GM21447 (cell line): ENCODE data around the gene CBX2.
"Not testable (repeated sequence)": the region's sequence is repeated elsewhere in the genome, so short reads cannot be mapped to it uniquely, and the experiment has no call there.

ENCODE experiments used
- ATAC-seq: cut with Tn5 transposase; IDR thresholded peaks from one replicate; pipeline ENCODE4 v1.9.1; 2021; ENCODE audit not compliant: unreplicated experiment

CBX2 gene

DNA sequence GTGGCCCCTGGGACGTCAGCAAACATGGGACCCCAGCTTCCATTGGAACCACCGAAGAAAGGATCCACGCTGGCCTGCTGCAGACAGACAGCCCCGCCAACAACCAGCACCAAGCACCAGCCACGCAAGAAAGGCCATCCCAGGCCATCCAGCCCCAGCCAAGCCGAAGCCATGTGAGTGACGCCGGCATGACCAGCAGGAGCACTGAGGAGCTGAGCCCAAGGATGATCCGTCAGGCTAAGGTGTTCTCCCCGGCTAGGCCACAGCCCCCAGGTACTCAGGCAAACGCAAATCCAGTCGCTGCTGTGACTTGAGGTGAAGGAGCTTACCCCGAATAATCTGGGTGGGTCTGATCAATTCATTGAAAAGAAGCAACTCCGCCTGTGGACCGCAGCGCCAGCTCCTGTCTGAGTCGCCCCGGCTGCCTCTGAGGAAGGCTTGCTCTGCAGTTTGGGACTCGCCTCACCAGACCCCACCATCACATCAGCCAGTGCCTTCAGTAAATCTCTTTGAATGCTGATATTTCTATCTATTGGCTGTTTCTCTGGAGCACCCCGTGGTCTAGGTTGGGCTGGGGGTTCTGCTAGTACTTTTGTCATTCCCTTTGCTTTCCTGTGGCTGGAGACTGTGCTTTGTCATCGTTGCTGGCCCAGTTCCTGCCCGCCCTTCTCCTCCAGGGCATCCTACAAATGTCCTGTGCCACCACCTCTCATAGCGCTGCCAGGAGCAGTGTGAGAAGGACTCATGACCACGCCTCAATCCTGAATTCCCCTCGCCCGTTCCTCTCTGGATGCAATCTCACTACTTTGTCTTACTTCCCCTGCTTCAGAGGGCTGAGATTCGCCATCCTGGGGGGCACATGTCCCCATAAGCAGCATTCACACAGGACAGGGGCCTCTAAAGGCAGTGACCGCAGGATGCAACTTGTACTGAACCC lies 8.1 kb upstream of the CBX2 start:
- no peak for ATAC-seq

DNA sequence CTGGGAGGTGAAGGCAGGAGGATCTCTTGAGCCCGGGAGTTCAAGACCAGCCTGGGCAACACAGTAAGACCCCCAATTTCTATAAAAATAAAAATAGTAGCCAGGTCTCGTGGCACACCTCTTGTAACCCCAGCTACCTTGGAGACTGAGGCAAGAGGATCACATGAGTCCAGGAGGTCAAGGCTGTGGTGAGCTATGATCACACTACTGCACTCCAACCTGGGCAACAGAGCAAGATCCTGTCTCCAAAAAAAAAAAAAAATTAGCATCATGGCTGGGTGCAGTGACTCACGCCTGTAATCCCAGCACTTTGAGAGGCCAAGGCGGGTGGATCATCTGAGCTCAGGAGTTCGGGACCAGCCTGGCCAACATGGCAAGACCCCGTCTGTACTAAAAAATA lies 6.7 kb upstream of the CBX2 start:
- no peak for ATAC-seq

DNA sequence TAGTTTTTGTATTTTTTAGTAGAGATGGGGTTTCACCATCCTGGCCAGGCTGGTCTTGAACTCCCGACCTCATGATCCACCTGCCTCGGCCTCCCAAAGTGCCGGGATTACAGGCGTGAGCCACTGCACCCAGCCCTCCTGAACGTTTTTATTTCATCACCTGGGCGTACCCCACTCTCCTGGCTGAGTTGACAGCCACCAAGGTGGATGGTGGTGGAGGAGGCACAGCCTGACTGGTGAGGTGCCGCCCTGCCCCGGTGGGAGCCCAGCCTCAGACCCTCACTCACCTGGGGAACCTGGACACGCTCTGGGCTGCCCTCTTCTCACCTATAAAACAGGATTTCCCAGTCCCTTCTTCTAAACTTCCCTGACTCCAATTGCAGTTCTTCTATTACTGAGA lies 5.2 kb upstream of the CBX2 start:
- not testable (repeated sequence) for ATAC-seq

DNA sequence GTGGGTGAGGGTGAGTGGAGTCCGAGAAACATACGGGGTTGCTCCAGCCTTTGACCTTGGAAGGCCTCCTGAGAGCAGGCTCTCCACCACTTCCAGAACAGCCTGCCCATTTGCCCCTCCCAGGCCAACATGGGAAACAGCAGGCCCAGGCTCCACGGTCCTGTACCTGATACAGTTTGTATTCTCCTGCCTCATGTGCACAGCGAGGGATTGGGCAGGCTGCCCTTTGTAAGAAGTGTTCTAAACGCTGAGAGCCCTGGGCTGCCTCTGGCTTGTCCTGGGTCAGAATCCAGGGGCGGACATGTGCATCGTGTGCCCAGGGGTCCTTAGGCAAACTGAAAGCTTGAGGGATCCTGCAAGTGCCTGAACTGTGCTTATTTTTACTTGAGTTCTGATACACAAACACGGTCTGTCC lies 3.4 kb upstream of the CBX2 start:
- ATAC-seq, result no peak

DNA sequence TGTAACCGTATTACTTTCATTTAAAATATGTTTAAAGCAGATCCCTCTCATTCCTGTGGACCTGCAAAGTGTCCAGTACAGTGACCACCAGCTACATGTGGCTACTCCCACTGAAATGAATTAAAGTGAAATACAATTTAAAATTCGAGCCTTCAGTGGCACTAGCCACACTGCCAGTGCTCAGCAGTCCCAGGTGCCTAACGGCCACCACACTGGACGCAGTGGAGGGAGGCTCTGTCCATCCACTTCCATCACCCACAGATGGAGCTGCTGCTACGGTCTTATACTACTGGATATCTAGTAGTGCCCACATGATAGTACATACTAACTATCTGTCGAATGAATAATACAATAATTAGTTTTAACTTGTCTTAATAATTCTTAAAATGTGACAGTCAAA lies 2.3 kb upstream of the CBX2 start:
- ATAC-seq, result no peak

DNA sequence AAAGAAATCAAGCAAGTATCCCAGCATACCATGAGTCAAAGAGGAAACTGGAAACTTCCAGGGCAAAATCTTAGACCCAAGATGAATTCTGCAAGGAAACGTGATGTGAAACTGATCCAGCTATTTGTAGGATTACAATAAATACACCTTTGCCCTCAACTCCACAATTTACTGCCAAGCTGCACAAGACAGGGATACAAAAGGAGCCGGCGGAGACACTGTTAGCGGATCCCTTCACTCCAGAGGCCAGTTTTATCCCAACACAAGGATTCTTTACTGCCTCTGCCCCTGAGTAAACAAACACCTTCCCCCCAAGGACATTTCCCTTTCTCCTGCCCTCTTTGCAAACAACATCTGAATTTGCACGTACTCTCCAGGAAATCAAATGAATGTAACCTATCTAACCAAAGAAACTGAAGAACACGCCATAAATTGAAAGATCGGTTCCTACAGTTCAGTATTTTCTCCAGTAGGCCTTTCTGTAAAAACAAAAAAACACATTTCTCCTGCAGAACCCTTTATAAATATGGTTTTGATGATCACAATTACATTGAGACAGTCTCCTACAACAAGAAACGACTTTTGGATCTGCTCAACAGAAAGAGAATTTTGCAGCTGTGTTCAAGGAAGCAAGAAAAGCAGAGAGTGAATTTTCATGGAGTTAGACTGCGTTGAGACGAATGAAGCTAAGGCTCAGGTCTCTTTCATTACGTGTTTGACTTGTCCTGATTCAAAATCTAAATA lies 1.4 kb upstream of the CBX2 start:
- no peak for ATAC-seq

DNA sequence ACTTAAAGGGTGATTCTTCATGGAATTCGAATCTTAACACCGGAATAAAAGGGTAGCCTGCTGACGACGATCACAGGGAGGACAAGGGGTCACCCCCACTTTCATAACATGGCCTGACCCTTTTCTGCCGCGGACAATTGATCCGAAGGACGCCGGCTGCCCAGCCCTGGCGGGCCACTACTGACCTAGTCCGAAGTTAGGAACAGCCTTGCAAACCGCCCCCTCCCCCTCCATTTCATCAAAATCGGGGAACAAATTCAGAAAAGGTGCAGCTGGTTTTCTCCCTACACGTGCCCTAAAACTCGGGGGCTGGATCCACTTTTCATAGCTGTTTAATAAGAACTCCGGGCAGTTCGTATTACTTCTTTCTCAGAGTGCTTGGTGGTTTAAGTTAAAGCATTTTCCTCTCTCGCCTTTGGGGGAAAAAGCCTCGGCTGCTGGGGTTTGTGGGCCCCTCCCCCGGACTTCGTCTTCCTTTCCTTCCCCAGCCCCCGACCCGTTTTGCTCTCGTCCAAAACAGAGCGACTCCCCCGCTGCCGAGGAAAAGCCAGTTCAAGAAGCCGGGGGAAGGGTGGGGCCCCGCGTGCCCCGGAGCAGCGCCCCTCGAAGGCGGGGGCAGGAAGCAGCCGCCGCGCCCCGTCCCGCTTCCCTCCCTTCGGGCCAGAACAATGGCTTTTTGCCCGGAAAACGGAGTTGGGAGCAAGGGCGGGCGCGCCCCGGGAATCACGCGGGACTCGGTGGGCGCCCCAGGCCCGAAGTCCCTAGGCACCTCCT lies 641 bp upstream of the CBX2 start:
- ATAC-seq, result peak; percentile 20

DNA sequence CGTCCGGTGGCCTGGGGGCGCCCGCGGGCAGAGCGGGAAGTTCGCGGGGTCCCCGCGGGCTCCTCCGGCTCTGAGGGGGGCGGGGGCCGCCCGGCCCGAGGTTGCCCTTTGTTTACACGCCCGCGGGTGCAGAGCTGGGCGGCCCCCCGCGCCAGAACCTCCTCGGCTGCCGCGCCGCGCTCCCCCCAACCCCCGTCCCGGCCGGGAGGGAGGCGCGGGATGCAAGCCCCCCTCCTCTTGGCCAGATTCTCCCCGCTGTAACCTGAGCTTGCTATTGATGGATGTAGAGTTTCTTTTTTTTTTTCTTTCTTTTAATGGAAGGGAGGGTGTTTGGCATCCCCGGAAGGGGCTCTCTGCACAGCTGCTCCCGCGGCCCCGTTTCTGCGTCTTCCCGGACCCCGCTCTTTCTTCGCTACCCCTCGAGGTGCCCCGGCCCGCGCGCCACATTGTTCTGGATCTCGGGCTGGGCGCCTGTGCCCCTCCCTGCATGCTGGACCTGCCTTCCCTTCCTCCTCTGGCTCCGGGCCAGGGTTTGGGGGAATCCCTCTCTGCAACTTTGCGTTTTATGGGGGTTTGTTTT lies 646 bp downstream of the CBX2 start:
- peak; percentile 13 for ATAC-seq

DNA sequence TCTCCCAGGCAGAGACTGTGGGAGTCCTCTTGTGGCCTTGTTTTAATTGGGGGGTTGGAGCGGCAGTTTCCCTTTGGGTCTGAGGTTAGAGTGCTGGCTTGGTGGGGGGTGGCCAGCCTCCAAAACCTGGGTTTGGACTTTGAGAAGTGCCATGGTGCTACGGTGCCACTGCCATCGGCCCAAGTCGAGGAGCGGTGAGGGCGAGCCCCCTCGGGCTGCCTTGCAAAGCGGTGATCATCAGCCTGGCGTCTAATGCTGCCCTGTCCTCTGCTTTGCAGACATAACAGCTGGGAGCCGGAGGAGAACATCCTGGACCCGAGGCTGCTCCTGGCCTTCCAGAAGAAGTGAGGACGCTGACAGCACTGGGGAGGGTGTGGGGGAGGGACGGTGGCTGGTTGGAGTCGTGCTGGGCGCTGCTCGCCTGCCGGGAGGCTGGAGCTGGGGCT lies 1.2 kb downstream of the CBX2 start:
- ATAC-seq, result no peak

DNA sequence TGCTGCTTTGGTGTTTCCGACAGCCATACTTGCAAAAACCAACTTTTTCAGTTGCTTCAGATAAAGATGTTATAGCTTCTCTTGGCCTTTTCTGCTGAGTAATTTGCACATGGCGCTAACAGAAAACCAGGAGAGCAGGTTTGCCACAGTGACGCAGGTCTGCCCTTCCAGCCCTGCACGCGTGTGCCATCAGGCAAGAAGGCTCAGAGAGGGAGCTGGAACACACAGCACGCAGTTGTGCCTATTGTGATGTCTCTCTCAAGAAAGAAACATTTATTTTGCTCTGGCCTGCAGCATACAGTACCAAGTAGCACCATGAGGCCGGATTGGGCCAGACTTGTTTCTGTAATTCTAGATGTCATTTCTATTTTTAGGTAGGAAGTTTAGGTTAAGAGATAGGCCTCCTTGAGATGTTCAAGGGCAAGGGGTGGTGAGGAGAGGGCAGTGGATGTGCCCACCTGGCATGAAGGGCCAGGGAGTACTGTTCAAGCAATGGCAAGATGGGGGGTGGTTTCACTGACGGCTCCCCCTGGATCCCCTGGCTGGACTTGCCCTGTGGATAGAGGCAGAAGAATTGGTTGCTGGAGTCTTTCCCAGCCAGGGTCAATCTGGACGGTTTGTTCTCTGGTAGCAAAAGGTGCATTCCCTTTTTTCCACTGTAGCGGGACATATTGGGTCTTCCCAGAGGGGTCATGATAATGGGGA lies 1.9 kb downstream of the CBX2 start:
- no peak for ATAC-seq

DNA sequence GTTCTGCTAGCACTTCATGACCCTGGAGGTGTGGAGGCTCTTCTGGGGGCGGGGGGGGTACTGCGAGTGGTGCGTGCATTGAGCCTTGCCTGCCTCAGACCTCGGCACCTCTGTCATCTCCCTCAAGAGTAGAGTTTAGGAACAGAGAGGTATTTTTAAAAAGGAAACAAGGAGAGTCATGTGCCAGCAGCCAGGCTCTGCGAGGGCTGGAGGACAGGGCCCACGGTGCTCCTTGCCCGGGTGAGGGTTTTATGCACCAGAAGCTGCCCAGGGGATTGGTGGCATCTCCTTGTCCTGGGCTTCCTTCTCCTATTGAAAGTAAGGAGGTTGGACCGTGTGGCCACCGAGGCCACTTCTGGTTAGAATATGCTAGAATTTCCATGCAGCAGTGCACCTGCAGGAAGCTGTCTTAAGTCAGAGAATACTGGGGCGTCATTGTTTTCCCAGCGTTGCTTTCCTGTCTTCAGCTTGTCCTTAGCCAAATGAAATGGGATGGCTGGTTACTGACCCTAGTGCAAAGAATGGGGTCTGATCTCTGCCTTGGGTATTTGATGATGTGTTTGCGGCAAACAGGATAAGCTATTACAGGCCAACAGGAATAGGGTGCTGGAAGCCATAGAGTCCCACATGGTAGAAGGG lies 3.2 kb downstream of the CBX2 start:
- ATAC-seq, result no peak

DNA sequence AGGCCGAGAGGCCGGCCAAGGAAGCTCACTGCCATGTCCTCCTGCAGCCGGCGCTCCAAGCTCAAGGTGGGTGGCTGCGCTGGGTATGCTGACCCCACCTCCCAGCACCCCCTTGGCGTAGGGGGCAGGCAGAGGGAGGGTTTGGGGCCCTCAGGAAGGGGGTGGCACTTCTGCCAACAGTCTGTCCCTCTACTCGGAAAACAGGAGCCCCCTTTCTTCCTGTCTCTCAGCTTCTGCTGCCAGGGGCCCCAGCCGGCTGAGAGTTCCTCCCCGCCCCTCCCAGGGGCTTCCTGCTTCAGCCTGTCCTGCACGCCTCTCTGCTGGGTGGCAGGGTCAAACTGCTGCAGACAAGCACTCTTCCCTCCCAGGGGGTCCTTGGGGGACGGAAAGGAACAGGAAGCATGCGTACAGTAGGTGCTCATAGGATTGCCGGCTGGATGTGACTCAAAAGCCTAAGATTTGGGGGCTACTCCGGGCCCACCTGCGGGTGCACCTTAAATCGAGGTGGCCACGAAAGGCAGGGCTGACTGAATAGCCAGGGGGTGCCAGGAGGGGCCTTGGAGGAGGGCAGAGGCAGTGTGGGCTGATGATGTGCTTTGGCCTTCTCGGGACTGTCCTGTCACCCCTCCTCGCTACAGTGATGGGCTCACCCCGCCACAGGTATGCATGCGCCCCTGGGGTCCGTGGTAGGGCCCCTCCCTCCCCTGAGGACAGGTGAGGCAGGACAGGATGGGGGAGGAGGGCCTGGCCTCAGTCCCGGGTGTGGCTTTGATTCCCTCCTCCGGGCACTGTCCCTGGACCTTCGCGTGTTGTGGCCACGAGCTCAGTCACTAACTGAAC lies 4.0 kb downstream of the CBX2 start:
- ATAC-seq, result no peak

DNA sequence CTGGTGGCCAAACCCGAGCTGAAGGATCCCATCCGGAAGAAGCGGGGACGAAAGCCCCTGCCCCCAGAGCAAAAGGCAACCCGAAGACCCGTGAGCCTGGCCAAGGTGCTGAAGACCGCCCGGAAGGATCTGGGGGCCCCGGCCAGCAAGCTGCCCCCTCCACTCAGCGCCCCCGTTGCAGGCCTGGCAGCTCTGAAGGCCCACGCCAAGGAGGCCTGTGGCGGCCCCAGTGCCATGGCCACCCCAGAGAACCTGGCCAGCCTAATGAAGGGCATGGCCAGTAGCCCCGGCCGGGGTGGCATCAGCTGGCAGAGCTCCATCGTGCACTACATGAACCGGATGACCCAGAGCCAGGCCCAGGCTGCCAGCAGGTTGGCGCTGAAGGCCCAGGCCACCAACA lies 5.9 kb downstream of the CBX2 start:
- ATAC-seq, result no peak

DNA sequence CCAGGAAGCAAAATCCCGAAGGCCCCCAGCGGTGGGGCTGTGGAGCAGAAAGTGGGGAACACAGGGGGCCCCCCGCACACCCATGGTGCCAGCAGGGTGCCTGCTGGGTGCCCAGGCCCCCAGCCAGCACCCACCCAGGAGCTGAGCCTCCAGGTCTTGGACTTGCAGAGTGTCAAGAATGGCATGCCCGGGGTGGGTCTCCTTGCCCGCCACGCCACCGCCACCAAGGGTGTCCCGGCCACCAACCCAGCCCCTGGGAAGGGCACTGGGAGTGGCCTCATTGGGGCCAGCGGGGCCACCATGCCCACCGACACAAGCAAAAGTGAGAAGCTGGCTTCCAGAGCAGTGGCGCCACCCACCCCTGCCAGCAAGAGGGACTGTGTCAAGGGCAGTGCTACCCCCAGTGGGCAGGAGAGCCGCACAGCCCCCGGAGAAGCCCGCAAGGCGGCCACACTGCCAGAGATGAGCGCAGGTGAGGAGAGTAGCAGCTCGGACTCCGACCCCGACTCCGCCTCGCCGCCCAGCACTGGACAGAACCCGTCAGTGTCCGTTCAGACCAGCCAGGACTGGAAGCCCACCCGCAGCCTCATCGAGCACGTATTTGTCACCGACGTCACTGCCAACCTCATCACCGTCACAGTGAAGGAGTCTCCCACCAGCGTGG lies 6.5 kb downstream of the CBX2 start:
- no peak for ATAC-seq

DNA sequence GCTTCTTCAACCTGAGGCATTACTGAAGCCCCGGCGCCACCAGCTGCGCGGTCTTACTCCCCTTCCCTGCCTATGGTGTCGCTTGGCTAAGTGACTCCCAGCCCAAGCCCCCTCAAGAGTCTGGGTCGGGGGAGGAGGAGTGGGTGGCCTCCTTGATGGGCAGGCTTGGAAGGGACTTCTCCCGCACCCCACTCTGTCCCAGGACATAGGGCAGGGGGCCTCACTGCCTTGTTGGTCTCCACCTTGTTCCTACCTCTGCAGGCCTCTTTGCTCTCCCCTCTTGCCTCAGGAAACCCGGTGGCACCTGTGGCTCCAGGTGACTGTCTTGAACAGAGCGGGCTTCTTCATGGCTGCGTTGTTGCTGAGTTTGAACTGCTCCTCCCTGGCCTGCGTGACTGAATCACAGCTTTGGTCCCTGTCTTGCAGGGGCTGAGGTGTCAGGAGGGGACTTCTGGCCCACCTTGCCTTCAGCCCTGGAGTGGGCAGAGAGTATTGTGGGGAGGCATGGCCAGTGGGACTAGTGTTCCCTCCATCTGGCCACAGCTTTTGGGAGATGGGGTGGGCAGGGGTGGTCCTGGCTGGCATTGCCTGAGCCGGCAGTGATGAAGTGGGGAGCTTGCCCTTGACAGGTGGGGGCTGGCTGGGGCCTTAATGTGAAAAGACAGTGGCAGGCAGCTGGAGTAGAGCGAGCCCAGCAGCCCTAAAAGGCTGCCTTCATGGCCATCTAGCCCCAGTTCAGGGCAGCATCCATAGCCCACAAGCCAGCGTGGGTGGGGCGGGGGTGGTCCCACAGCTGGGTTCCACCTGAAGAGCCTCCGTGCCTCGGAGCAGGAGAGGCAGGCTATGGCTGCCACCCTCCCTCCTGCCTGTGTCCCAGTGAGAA lies 7.3 kb downstream of the CBX2 start:
- no peak for ATAC-seq

DNA sequence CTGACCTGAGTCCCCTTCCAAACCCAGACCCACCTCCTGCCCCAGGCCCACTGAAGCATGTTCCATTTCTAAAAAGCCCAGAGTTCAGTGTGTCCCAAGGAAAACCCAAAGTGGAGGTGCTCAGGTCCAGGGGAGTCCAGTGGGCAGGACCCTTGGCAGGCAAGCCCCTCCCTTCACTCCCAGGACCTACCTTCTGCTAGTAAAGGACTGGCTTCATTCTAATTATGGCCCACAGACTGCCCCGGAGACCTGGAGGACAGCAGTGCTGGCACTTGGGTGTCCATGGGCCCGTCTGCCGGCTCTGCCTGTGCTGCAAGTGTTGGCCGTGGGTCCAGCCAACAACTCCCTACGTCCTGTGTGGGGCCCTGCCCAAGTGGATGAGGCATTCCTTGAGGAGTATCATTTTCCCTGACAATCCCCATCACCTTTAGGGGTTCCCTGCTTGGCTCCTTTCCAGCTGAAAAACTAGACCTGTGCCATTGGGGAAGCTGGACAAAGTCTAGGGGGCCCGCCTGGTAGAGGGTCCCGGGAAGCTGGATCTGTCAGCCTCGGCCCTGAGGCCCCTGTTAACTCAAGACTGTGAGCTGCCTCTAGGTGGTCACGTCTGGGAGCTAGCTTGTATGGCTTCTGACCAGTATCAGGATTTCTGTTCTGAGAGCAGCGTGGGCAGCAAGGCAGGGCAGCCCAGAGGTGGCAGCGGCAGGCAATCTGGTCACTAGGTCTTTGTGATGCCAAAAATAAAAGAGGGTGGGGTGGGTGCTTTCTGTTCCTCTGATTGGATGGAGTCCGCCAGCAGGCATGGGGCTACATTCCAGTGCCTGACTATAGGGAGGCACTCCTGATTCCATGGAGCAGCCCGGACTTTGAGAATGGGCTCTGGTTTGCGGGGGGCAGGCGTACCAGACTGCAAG lies 8.2 kb downstream of the CBX2 start:
- no peak for ATAC-seq
